ENCODE measurements around the gene KDM1B. TPM values are rescaled to one million over a fixed set of nuclear protein-coding genes. Genes with fewer than 3 reads are reported as not detected.
"Not testable (repeated sequence)": the region's sequence is repeated elsewhere in the genome, so short reads cannot be mapped to it uniquely, and the experiment has no call there.

Gene KDM1B
- total RNA-seq, 2 donors from 2014 or later: 8.7 to 15.5 TPM

DNA sequence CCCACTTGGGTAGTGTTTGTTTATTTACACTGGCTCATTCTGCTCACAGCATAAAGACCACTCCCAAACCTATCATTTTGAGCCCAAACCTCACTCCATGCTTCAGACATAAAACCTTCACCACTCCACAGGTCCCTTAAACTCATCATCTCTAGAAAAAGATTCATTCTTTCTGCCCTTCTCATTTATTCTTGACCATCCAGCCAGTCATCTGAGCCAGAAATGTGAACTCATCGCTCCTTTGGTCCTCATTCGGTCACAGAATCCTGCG, 12.7 kb upstream of the KDM1B start:
- H3K4me1 ChIP-seq: no peaks in the 10 kb centered on the region
- no peak overlapping the region for H3K4me3 ChIP-seq
- no peaks in the 10 kb centered on the region for H3K27me3 ChIP-seq
- H3K27ac ChIP-seq: no peak overlapping the region
- peaks cover 44% of the 10 kb centered on the region for H3K36me3 ChIP-seq
- no peak for DNase-seq (ENCODE audit: low spot score)
- H3K9me3 ChIP-seq: no peaks in the 10 kb centered on the region
- TF ChIP-seq, protein P1, sequence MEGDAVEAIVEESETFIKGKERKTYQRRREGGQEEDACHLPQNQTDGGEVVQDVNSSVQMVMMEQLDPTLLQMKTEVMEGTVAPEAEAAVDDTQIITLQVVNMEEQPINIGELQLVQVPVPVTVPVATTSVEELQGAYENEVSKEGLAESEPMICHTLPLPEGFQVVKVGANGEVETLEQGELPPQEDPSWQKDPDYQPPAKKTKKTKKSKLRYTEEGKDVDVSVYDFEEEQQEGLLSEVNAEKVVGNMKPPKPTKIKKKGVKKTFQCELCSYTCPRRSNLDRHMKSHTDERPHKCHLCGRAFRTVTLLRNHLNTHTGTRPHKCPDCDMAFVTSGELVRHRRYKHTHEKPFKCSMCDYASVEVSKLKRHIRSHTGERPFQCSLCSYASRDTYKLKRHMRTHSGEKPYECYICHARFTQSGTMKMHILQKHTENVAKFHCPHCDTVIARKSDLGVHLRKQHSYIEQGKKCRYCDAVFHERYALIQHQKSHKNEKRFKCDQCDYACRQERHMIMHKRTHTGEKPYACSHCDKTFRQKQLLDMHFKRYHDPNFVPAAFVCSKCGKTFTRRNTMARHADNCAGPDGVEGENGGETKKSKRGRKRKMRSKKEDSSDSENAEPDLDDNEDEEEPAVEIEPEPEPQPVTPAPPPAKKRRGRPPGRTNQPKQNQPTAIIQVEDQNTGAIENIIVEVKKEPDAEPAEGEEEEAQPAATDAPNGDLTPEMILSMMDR (IDR thresholded peaks at IDR 0.05): no peak

DNA sequence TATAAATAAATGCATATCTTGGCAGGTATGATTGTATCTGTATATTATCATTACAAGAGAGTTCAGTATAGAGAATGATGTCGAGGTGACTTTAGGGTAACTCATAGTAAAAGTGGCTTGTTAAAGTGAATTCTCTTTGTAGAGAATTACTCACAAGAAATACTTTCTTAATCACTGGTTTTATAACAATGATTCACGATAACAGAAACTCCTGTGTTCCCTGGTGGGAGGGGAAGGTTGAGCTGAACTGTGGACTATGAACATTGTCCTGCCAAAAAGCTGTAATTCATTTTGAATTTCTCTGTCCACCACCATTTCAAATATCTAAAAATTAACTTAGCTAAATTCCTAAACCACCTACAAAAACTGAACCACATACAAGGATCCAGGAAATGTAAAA, 8.1 kb upstream of the KDM1B start:
- no peak overlapping the region for H3K4me3 ChIP-seq
- H3K27me3 ChIP-seq: no peaks in the 10 kb centered on the region
- no peak overlapping the region for H3K27ac ChIP-seq
- H3K4me1 ChIP-seq: no peaks in the 10 kb centered on the region
- TF ChIP-seq, protein P1 (IDR thresholded peaks at IDR 0.05): no peak
- no peaks in the 10 kb centered on the region for H3K9me3 ChIP-seq
- DNase-seq (ENCODE audit: low spot score): no peak
- peaks cover 20% of the 10 kb centered on the region for H3K36me3 ChIP-seq

GRCh38 chr6:18147616-18148015, 7.6 kb upstream of the KDM1B start:
- Histone ChIP-seq H3K27me3 (no peaks in the 10 kb centered on the region), H3K9me3 (no peaks in the 10 kb centered on the region), H3K36me3 (peaks cover 16% of the 10 kb centered on the region), H3K27ac (no peak overlapping the region), H3K4me3 (no peak overlapping the region), H3K4me1 (no peaks in the 10 kb centered on the region)
- TF ChIP-seq, protein P1 (IDR thresholded peaks at IDR 0.05): no peak
- DNase-seq (ENCODE audit: low spot score): no peak

DNA sequence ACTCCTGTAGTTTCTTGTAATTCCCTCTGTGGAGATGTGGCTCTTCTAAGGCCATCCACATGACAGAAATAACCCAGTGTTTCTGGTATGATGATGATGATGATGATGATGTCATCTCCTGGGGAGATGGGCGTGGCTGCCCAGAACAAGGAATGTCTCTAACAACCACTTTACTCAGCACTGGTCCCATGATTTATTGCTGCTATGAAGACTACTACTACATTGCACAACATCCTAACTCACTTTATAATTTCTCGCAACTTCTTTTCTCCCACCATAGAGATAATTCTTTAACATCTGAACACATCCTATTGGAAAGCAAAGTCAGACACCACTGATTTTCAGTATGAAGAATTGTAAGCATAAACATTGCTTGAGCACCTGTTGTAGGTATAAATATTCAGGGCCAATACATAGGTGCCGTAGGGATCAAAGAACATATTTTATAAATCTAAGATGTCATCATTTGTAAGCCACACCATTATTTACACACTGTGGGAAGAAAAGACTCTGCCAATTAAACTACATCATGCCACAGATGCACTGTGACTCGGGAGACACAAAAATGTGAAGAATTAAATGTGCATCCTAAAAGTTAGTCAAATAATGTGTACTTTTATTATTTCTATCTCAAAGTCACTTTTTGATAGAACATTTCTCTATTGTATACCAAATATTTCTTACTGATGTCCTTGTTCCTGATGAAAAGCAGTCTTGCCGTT, 6.8 kb upstream of the KDM1B start:
- TF ChIP-seq, protein P1 (IDR thresholded peaks at IDR 0.05): no peak
- Histone ChIP-seq H3K4me3 (no peak overlapping the region), H3K27ac (no peak overlapping the region), H3K4me1 (peaks cover 0 to 3% of the 10 kb centered on the region in 2 donors), H3K36me3 (peaks cover 7% of the 10 kb centered on the region), H3K27me3 (no peaks in the 10 kb centered on the region), H3K9me3 (no peaks in the 10 kb centered on the region)
- no peak for DNase-seq (ENCODE audit: low spot score)

- H3K36me3 ChIP-seq; H3K4me3 ChIP-seq; H3K27ac ChIP-seq; H3K27me3 ChIP-seq; H3K9me3 ChIP-seq; DNase-seq (ENCODE audit: low spot score): not testable (repeated sequence)
- H3K4me1 ChIP-seq: peaks cover 0 to 19% of the 10 kb centered on the region in 2 donors
These were observed 3.8 kb upstream of the KDM1B start for GRCh38 chr6:18151391-18151790.

DNA sequence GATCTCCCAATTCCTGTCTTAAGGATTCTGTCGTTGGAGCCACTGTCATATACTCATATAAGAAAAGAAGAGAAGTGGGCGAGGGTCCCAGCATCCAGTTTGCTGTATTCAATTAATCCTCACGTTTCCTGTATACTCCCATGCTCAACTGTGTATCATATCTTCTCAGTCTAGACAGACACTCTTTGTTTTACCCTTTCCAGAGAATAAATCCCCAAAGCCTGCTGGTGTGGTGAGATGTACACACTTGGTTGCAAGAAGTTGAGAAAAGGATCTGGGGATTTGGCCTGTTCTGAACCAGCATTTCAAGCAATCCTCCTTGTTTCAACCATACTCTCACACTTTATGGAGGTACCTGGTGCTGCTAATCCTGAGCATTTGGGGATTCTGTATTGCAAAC, 3.4 kb upstream of the KDM1B start:
- Histone ChIP-seq H3K36me3 (peaks cover under 1% of the 10 kb centered on the region), H3K4me3 (no peak overlapping the region), H3K9me3 (no peaks in the 10 kb centered on the region), H3K4me1 (peaks cover 0 to 19% of the 10 kb centered on the region in 2 donors), H3K27me3 (no peaks in the 10 kb centered on the region), H3K27ac (no peak overlapping the region)
- TF ChIP-seq, protein P1 (IDR thresholded peaks at IDR 0.05): no peak
- DNase-seq (ENCODE audit: low spot score): no peak
